ENCODE data around the gene C11orf21.

C11orf21 gene

GRCh38 chr11:2267306-2267850 is 34.3 kb downstream of the C11orf21 start:
- DNase-seq (ENCODE audit: low spot score) = no peak

GRCh38 chr11:2266586-2267305 is 35.0 kb downstream of the C11orf21 start:
- DNase-seq (ENCODE audit: low spot score) = no peak
- no peak for TF ChIP-seq CTCF (IDR thresholded peaks at IDR 0.05; ENCODE audit: extremely low read depth, missing control alignments)

More at GRCh38 chr11:2267306-2267850, 34.3 kb downstream of the C11orf21 start:
- TF ChIP-seq CTCF (IDR thresholded peaks at IDR 0.05; ENCODE audit: extremely low read depth, missing control alignments) = no peak

- no peak for TF ChIP-seq CTCF (IDR thresholded peaks at IDR 0.05; ENCODE audit: extremely low read depth, missing control alignments)
- DNase-seq (ENCODE audit: low spot score) = no peak
Observed at GRCh38 chr11:2265854-2266585, 35.7 kb downstream of the C11orf21 start.

GRCh38 chr11:2265396-2265795 is 36.3 kb downstream of the C11orf21 start:
- no peak for TF ChIP-seq CTCF (IDR thresholded peaks at IDR 0.05; ENCODE audit: extremely low read depth, missing control alignments)
- no peak for DNase-seq (ENCODE audit: low spot score)

- DNase-seq (ENCODE audit: low spot score) = no peak
- TF ChIP-seq CTCF (IDR thresholded peaks at IDR 0.05; ENCODE audit: extremely low read depth, missing control alignments) = no peak
Observed at GRCh38 chr11:2264366-2265053, 37.2 kb downstream of the C11orf21 start.

GRCh38 chr11:2263724-2264360 is 37.9 kb downstream of the C11orf21 start:
- DNase-seq (ENCODE audit: low spot score) = no peak
- no peak for TF ChIP-seq CTCF (IDR thresholded peaks at IDR 0.05; ENCODE audit: extremely low read depth, missing control alignments)
